NCI-H2029 treated with DMSO at 0.1 percent for 48 hours (cell line): Measurements from ENCODE around the gene SCN4B.
"Not testable (repeated sequence)": the region's sequence is repeated elsewhere in the genome, so short reads cannot be mapped to it uniquely, and the experiment has no call there.

ENCODE experiments used
- DNase-seq: peaks from one replicate; lab custom pipeline; 2025; lab: John Stamatoyannopoulos, UW

SCN4B gene

GRCh38 chr11:118152552-118153471 lies at the start of gene SCN4B:
Gene SCN4B, minus strand, starts transcription at chr11:118152823. Its CDS starts 150 bp downstream, at chr11:118152673.
- DNase-seq = peak; percentile 26

DNA sequence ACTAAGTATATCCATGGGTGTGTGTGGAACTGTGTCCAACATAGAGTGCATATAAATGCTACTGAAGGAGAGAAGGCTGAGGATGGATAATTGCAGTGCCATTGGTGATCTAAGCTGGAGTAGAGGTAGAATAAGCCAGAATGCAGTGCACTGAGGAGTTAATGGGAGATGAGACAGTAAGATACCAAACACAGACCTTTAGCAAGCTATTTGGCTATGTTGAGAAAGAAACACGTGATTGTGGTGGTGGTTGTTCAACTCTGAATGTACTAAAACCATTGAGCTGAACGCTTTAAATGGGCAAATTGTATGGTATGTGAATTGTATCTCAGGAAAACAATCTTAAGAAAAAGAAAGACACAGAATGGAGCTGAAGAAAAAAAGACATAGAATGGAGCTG lies 49.3 kb upstream of the SCN4B start:
- no peak for DNase-seq

DNA sequence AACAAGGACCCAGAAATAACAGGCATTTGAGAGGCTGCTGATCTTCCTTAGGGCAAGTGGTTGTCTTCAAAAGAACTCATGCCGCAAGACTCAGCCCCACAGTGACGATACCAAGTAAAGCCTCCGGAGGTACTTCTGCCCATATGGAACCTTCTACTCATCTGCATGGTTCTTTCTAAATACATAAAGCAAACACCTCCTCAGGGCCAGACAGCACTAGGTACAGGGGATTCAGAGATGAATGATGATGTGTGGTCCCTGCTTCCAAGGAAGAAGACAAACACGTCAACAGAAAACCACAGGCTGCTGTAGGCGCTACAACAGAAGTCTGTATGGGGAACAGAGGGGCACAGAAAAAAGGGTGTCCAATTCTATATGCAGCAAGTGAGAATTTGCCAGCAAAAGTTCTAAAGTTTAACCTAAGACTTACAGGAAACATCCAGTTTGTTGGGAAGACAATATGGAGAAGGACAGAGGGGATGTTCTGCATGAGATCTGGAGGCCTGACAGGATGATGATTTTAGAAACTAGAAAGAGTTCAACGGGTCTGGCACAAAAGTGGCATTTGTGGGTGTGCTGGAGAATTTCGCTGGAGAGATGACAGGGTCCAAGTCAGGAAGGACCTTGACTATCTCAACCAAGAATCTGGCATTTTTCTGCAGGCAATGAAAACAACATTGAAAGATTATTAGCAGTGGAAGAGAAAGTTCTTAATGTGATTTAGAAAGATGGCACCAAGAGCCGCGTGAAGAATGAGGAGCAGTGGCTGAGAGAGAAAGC lies 48.5 kb upstream of the SCN4B start:
- DNase-seq = no peak

- DNase-seq = no peak
These were observed 47.9 kb upstream of the SCN4B start for GRCh38 chr11:118200497-118200896.

DNA sequence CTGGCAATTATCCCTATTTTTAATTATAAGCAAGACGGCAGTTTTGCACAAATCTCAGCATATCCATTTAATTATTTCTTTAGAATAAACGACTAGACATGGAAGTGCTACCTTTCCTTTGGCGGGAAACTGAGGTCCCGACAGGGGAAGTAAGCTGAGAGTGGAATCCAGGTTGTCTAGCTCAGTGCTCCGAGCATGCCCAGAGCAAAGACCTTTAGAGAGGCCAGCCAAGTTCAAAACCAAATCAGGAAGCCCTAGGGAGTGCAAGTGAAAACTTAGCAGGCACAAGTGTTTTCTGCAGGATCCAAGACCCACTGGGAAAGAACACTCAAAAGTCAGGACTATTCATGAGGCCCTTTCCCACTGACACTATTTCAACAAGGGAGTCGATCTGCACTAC lies 46.5 kb upstream of the SCN4B start:
- DNase-seq = no peak

DNA sequence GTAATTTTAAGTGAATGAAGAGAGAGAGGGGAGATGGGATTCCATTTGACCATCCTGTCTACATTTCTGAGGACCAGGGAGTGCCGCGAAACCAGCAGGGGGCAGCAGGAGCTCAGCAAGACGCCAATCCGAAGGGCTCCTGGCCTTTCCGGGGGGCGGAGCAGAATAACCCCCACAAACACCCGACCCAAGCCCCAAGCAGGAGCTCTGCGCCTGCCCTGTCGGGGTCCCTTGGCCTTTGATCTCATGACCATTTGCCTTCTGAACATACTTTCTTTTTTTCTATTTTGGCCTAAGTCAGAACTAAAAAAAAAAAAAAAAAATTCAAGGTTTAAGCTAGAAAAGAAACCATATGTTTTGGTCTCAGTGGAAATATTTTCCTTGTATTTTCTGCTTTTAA lies 45.7 kb upstream of the SCN4B start:
- DNase-seq = peak; percentile 17

DNA sequence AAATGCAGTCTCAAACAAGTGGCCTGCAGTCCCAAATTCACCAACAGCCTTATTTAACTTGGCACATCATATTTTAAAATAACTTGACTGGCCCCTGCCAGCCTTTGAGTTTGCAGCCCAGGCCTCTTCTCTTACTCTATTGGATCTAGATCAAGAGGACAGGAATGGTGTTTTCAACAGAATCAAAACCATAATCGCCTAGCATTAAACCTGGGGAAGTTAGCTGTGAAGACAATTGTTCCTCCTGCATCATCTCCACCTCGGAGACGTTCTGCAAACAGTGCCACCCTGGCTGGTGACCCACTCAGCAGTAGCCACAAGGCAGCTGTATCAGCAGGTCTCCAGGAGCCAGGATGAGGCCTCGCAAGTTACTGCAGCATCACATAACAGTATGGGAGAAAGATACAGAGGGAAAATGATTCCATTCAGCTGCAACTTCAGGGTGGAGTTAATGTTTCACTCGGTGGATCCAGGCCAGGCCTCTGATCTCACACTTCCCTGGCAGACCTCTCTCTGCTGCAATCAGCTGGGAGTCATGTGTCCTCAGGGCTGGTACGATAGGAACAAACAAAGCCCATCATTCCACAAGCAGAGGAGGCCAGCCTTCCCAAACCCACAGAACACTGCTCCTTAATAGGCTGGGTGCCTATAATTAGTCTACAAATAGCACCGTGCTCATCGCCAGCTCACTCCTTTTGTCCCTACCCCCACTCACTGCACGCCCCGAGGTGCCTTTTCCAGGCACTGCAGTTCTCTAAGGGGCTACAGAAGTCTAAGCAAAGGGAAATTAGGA lies 42.4 kb upstream of the SCN4B start:
- DNase-seq = peak; percentile 4

- DNase-seq = no peak
These were observed 41.4 kb upstream of the SCN4B start for GRCh38 chr11:118193910-118194566.

GRCh38 chr11:118192817-118193216 lies 40.2 kb upstream of the SCN4B start:
- DNase-seq = not testable (repeated sequence)

- DNase-seq = not testable (repeated sequence)
These were observed 38.4 kb upstream of the SCN4B start for GRCh38 chr11:118190942-118191506.

DNA sequence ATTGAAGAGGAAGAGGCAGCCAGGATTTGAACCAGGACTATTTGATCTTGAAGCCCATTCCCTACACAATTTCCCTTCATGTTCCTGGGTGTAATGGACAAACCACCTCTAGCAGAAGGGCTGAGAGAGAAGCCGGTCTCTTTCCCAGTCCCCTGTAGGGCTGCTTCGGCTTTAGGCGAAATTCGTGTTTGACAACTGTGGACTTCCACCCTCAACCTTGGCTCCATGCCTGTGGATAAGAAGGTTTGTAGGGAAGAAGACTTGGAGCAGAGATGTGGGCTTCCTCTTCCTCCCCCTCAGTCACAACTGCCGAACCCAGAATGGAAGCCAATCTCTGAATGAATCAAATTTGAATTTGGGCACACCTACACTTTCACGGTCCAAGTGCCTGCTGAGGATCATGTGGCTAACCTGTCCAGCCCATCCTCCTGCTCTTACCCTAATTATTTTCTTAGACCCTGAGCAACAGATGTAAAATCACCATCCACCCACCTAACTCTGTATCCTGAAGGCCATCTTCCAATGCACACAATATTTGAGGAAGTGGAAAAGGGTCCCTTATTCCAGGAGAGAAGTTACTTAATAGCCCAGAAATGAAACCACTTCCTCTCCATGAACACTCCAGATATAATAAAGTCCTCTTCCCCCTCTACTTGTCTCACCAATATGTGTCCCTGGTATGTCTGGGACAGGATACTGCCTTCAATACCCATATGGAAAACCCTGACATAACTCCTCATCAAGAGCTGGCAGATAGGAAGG lies 33.9 kb upstream of the SCN4B start:
- no peak for DNase-seq

DNA sequence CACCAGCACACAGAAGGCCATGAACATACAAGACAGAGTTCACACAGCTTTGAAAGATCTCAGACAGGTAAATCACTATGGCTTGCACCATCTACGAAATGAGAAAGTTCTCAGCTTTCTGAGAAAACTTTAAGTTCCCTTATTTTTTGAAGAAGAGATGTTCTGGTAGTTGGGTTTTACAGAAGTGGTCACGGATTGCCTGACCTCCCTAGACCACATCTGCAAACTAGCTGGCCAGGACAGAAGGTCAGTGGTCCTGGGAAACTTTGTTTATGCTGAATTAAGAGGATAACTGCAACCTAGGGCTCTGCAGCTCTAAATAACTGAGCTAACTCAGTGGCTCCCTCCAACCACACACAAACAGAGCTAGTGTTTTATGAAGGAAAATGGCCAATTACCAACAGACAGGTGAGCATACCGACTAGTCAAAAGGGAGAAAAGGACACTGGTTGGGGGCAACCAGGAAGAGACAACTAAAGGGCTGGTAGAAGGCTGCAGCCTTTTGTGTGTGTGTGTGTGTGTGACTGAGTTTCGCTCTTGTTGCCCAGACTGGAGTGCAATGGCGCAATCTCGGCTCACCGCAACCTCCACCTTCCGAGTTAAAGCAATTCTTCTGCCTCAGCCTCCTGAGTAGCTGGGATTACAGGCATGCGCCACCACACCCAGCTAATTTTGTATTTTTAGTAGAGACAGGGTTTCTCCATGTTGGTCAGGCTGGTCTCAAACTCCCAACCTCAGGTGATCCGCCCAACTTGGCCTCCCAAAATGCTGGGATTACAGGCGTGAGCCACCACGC lies 32.4 kb upstream of the SCN4B start:
- no peak for DNase-seq

DNA sequence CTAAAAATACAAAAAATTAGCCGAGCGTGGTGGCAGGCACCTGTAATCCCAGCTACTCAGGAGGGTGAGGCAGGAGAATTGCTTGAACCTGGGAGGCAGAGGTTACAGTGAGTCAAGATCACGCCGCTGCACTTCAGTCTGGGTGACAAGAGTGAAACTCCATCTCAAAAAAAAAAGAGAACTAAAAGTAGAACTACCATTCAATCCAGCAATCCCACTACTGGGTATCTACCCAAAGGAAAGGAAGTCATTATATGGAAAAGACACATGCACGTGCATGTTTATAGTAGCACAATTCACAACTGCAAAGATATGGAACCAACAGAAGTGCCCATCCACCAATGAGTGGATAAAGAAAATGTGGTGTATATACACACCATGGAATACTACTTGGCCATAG lies 31.1 kb upstream of the SCN4B start:
- not testable (repeated sequence) for DNase-seq

GRCh38 chr11:118180300-118180703 lies 27.7 kb upstream of the SCN4B start:
- DNase-seq = no peak

GRCh38 chr11:118176778-118177134 lies 24.1 kb upstream of the SCN4B start:
- no peak for DNase-seq

- DNase-seq = no peak
These were observed 23.6 kb upstream of the SCN4B start, which contains the start of gene SCN2B for GRCh38 chr11:118175993-118176777. Gene SCN2B, minus strand, starts transcription at chr11:118176639. Its CDS starts 208 bp downstream, at chr11:118176431.

GRCh38 chr11:118175031-118175992 lies 22.7 kb upstream of the SCN4B start:
- no peak for DNase-seq
